GM13976 (cell line): ENCODE results near the gene ARHGAP26.
A peak's percentile ranks its signal among the peaks of the same experiment; 100 is the strongest.

Experiments used
- DNase-seq: peaks from one replicate; pipeline ENCODE4 v3.0.0; 2012; ENCODE audit warnings: low spot score
- CTCF ChIP-seq: IDR thresholded peaks from 2 replicates; pipeline ENCODE4 v1.5.1; 2012; ENCODE audit warnings: borderline replicate concordance, mild to moderate bottlenecking; ENCODE audit not compliant: insufficient read depth; ENCODE audit errors: extremely low read depth, missing control alignments, control extremely low read depth
- in situ Hi-C: fragments of 300-500 bp; cut with MboI; formaldehyde crosslinking; loops from one replicate; pipeline ENCODE4 v1.12.0; 2022; ENCODE audit warnings: low sequenced_read_pairs, mixed read lengths, inconsistent platforms; ENCODE audit not compliant: unreplicated experiment

Gene ARHGAP26

GRCh38 chr5:143209881-143210395, 439.8 kb downstream of the ARHGAP26 start:
- no peak for DNase-seq
- in situ Hi-C loops = loop anchor here (25.0 kb wide), 2 partner anchors 602 to 752 kb away; partner anchors contain the start of gene HMHB1
- no peak for TF ChIP-seq CTCF

GRCh38 chr5:143210576-143210975, 440.4 kb downstream of the ARHGAP26 start:
- no peak for TF ChIP-seq CTCF
- in situ Hi-C loops = loop anchor here (25.0 kb wide), 2 partner anchors 602 to 752 kb away; partner anchors contain the start of gene HMHB1
- DNase-seq = no peak

- DNase-seq = no peak
- no peak for TF ChIP-seq CTCF
- in situ Hi-C loops = loop anchor here (25.0 kb wide), 2 partner anchors 600 to 750 kb away; partner anchors contain the start of gene HMHB1
Measured at GRCh38 chr5:143212261-143212660, 442.1 kb downstream of the ARHGAP26 start.

- no peak for DNase-seq
- in situ Hi-C loops = loop anchor here (25.0 kb wide), 2 partner anchors 599 to 749 kb away; partner anchors contain the start of gene HMHB1
- no peak for TF ChIP-seq CTCF
Measured at GRCh38 chr5:143213231-143213850, 443.2 kb downstream of the ARHGAP26 start.

GRCh38 chr5:143213851-143214363, 443.7 kb downstream of the ARHGAP26 start:
- in situ Hi-C loops = loop anchor here (25.0 kb wide), 2 partner anchors 598 to 748 kb away; partner anchors contain the start of gene HMHB1
- peak; percentile 28 for TF ChIP-seq CTCF
- peak; percentile 80 for DNase-seq

GRCh38 chr5:143214458-143214857, 444.3 kb downstream of the ARHGAP26 start:
- in situ Hi-C loops = loop anchor here (25.0 kb wide), 2 partner anchors 598 to 748 kb away; partner anchors contain the start of gene HMHB1
- DNase-seq = no peak
- no peak for TF ChIP-seq CTCF
